HG03103 (cell line): ENCODE results near the gene TXNDC2.
"Not testable (repeated sequence)": the region's sequence is repeated elsewhere in the genome, so short reads cannot be mapped to it uniquely, and the experiment has no call there.

ENCODE experiments used
- ATAC-seq: cut with Tn5 transposase; IDR thresholded peaks from one replicate; pipeline ENCODE4 v1.9.1; 2021; ENCODE audit warnings: low read depth; ENCODE audit not compliant: unreplicated experiment

Gene TXNDC2

GRCh38 chr18:9911226-9911625 lies 25.5 kb downstream of the TXNDC2 start:
- ATAC-seq, result no peak

GRCh38 chr18:9912285-9912684 lies 26.5 kb downstream of the TXNDC2 start:
- ATAC-seq, result not testable (repeated sequence)

- ATAC-seq, result no peak
These were observed 27.4 kb downstream of the TXNDC2 start for GRCh38 chr18:9913151-9913525.

- peak; percentile 73 for ATAC-seq
These were observed 28.0 kb downstream of the TXNDC2 start, which contains the start of gene VAPA for GRCh38 chr18:9913526-9914333. Gene VAPA, plus strand, starts transcription at chr18:9914016. Its CDS starts 241 bp downstream, at chr18:9914257.

GRCh38 chr18:9914334-9914583 lies 28.5 kb downstream of the TXNDC2 start:
- peak; percentile 11 for ATAC-seq

GRCh38 chr18:9914584-9915290 lies 29.0 kb downstream of the TXNDC2 start:
- peak; percentile 22 for ATAC-seq

GRCh38 chr18:9915291-9916076 lies 29.7 kb downstream of the TXNDC2 start:
- ATAC-seq, result no peak

- ATAC-seq, result no peak
These were observed 30.4 kb downstream of the TXNDC2 start for GRCh38 chr18:9916077-9916639.

- ATAC-seq, result no peak
These were observed 31.0 kb downstream of the TXNDC2 start for GRCh38 chr18:9916808-9917207.

- no peak for ATAC-seq
These were observed 32.4 kb downstream of the TXNDC2 start for GRCh38 chr18:9918016-9918680.

- ATAC-seq, result no peak
These were observed 33.9 kb downstream of the TXNDC2 start for GRCh38 chr18:9919564-9920232.

- no peak for ATAC-seq
These were observed 37.0 kb downstream of the TXNDC2 start for GRCh38 chr18:9922592-9923311.

GRCh38 chr18:9924371-9924943 lies 38.7 kb downstream of the TXNDC2 start:
- no peak for ATAC-seq

- no peak for ATAC-seq
These were observed 39.6 kb downstream of the TXNDC2 start for GRCh38 chr18:9925369-9925768.

GRCh38 chr18:9925795-9926194 lies 40.0 kb downstream of the TXNDC2 start:
- ATAC-seq, result no peak

GRCh38 chr18:9926223-9926894 lies 40.6 kb downstream of the TXNDC2 start:
- no peak for ATAC-seq

GRCh38 chr18:9926977-9927376 lies 41.2 kb downstream of the TXNDC2 start:
- ATAC-seq, result no peak

- no peak for ATAC-seq
These were observed 41.8 kb downstream of the TXNDC2 start for GRCh38 chr18:9927392-9928063.
